Natural killer cell (primary cell): Measurements from ENCODE around the gene PCDHB13. TPM values are rescaled to one million over a fixed set of nuclear protein-coding genes. Genes with fewer than 3 reads are reported as not detected.
"Not testable (repeated sequence)": the region's sequence is repeated elsewhere in the genome, so short reads cannot be mapped to it uniquely, and the experiment has no call there.

Experiments used
- ATAC-seq, 3 donors: fragments of 150-1000 bp in 2 of 3; fragments of 200-7000 bp in 1 of 3; cut with Tn5 transposase; 1 replicate in 1 of 3; 2 replicates in 2 of 3; pipeline ENCODE4 v1.10.0; 2021; ENCODE audit warnings: mild to moderate bottlenecking in 2 of 3, moderate library complexity in 2 of 3
- DNase-seq, 2 donors: peaks; one replicate each; pipeline versions ENCODE4 v3.0.0 to v3.0.0-alpha.2; 2013 to 2021; ENCODE audit warnings: mixed read lengths in 1 of 2
- H3K27ac ChIP-seq: one replicate; pipeline ENCODE4 v1.5.1; 2013; ENCODE audit warnings: mild to moderate bottlenecking, low read length
- H3K27me3 ChIP-seq: one replicate; pipeline ENCODE4 v1.6.1; 2013; ENCODE audit warnings: low read length; ENCODE audit not compliant: control insufficient read depth, insufficient read depth
- H3K36me3 ChIP-seq: one replicate; pipeline ENCODE4 v1.6.1; 2013; ENCODE audit warnings: low read length; ENCODE audit not compliant: control insufficient read depth, insufficient read depth
- H3K4me1 ChIP-seq: one replicate; pipeline ENCODE4 v1.6.1; 2013; ENCODE audit warnings: low read length; ENCODE audit not compliant: control insufficient read depth, insufficient read depth
- H3K4me3 ChIP-seq: one replicate; pipeline ENCODE4 v1.5.1; 2013; ENCODE audit warnings: low read length
- H3K9me3 ChIP-seq: one replicate; pipeline ENCODE4 v1.6.1; 2013; ENCODE audit warnings: low read length; ENCODE audit not compliant: control insufficient read depth, insufficient read depth
- H3K27ac Mint-ChIP-seq, 2 donors: one replicate each; pipeline ENCODE4 v1.8.0; 2022; ENCODE audit warnings: mild to moderate bottlenecking in 2 of 2, mixed read lengths in 2 of 2, moderate library complexity in 1 of 2
- H3K27me3 Mint-ChIP-seq, 2 donors: one replicate each; pipeline ENCODE4 v1.8.0; 2022; ENCODE audit warnings: low read depth in 2 of 2, mixed read lengths in 2 of 2
- H3K36me3 Mint-ChIP-seq: one replicate; pipeline ENCODE4 v1.8.0; 2022; ENCODE audit warnings: mixed read lengths
- H3K4me1 Mint-ChIP-seq, 2 donors: one replicate each; pipeline ENCODE4 v1.8.0; 2022; ENCODE audit warnings: mixed read lengths in 2 of 2
- H3K4me3 Mint-ChIP-seq: one replicate; pipeline ENCODE4 v1.8.0; 2022; ENCODE audit warnings: mild to moderate bottlenecking, moderate library complexity, mixed read lengths
- H3K9me3 Mint-ChIP-seq, 2 donors: one replicate each; pipeline ENCODE4 v1.8.0; 2022; ENCODE audit warnings: mixed read lengths in 2 of 2
- WGBS: methylation state at CpG from one replicate; pipeline ENCODE4 v1.1.7; 2013; ENCODE audit warnings: missing lambda C conversion rate; ENCODE audit not compliant: insufficient coverage; 5-methylcytosine and 5-hydroxymethylcytosine counted together
- intact Hi-C: fragments of 100-400 bp; cut with micrococcal nuclease; formaldehyde crosslinking; loops from one replicate; pipeline ENCODE4 v1.14.2; 2022
- total RNA-seq, 4 donors: library from RNA; stranded (reverse); fragments of 120-200 nt in 1 of 4; gene quantifications; one replicate each; pipeline versions ENCODE4 v1.2.3 to v1.2.4, GENCODE V29; 2013 to 2022
- TF ChIP-seq, protein P1 (sequence below): fragments of 200-600 bp; IDR thresholded peaks from one replicate; pipeline ENCODE4 v1.8.0; 2022; ENCODE audit warnings: antibody characterized with exemption

The PCDHB13 gene
- total RNA-seq, 3 donors from 2014 or later (not counting 1 experiment from before 2014, with no cell fraction given): not detected

- H3K27ac Mint-ChIP-seq, H3K4me3 ChIP-seq, H3K4me1 Mint-ChIP-seq, H3K9me3 ChIP-seq, H3K36me3 ChIP-seq, H3K27me3 ChIP-seq, H3K36me3 Mint-ChIP-seq, DNase-seq, H3K4me1 ChIP-seq, H3K27ac ChIP-seq, H3K4me3 Mint-ChIP-seq, ATAC-seq, H3K9me3 Mint-ChIP-seq, intact Hi-C loops: not testable (repeated sequence)
- 44% methylated on average over 23 of the region's 39 CpGs for WGBS
- peaks cover 14 to 15% of the 10 kb centered on the region in 2 donors for H3K27me3 Mint-ChIP-seq
Measured at GRCh38 chr5:141179371-141179770, 34.3 kb upstream of the PCDHB13 start.

DNA sequence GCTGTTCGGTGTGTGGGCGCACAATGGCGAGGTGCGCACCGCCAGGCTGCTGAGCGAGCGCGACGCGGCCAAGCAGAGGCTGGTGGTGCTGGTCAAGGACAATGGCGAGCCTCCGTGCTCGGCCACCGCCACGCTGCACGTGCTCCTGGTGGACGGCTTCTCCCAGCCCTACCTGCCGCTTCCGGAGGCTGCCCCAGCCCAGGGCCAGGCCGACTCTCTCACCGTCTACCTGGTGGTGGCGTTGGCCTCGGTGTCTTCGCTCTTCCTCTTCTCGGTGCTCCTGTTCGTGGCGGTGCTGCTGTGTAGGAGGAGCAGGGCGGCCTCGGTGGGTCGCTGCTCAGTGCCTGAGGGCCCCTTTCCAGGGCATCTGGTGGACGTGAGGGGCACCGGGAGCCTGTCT, 33.8 kb upstream of the PCDHB13 start:
- H3K9me3 ChIP-seq, H3K36me3 ChIP-seq, H3K9me3 Mint-ChIP-seq, DNase-seq, ATAC-seq, intact Hi-C loops, H3K4me3 ChIP-seq, H3K4me3 Mint-ChIP-seq, H3K27me3 ChIP-seq, H3K27ac Mint-ChIP-seq, H3K4me1 Mint-ChIP-seq, H3K4me1 ChIP-seq, H3K27ac ChIP-seq: not testable (repeated sequence)
- peaks cover 19% of the 10 kb centered on the region in 2 donors for H3K27me3 Mint-ChIP-seq
- 42% methylated on average over 20 of the region's 32 CpGs for WGBS
- peaks cover 11% of the 10 kb centered on the region for H3K36me3 Mint-ChIP-seq

DNA sequence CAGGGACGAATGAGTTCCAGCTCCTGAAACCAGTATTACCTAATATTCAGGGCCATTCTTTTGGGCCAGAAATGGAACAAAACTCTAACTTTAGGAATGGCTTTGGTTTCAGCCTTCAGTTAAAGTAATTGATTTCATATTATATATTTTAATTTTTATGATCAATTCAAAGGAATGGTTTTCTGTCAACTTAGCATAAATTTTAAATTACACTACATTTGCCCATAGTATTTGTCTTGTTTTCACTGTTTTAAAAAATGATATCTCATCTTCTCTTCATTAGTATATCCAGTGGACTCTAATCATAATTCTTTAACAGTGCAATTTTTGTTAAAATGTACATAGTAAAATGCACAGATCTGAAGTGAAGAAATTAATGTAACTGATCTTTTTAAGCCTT, 33.4 kb upstream of the PCDHB13 start:
- 44% methylated on average over 1 of the region's 1 CpG for WGBS

DNA sequence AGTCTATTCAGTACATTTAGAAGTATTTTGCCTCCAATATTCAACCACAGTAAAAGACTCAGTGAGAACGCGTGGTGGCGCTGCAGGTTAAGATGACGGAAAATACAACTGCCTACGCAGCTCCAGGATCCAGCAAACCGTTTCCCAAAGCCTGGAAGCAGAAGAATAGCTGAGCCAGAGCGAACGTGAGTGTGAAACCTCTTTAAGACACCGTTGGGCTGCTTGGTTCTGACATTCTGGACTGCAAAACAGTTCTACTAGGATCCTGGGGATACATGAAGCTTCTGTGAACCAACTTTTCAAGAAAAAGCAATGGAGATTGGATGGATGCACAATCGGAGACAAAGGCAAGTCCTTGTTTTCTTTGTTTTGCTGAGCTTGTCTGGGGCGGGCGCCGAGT, 31.5 kb upstream of the PCDHB13 start, which contains the start of gene PCDHB16:
Gene PCDHB16, plus strand, starts transcription at position 140 of the 400 bp plus-strand sequence. Its CDS starts 173 bp downstream, at position 313.
- peak in 1 of 2 donors; percentile 11 for DNase-seq
- no peak for ATAC-seq
- Histone ChIP-seq H3K27ac (no peak within 1 kb of the TSS), H3K4me1 (no peaks in the 10 kb centered on the region), H3K9me3 (no peaks in the 10 kb centered on the region), H3K36me3 (no peaks in the 10 kb centered on the region), H3K27me3 (peaks cover 2% of the 10 kb centered on the region), H3K4me3 (no peak within 1 kb of the TSS)
- WGBS: 21% methylated on average over 13 of the region's 13 CpGs
- TF ChIP-seq, protein P1, sequence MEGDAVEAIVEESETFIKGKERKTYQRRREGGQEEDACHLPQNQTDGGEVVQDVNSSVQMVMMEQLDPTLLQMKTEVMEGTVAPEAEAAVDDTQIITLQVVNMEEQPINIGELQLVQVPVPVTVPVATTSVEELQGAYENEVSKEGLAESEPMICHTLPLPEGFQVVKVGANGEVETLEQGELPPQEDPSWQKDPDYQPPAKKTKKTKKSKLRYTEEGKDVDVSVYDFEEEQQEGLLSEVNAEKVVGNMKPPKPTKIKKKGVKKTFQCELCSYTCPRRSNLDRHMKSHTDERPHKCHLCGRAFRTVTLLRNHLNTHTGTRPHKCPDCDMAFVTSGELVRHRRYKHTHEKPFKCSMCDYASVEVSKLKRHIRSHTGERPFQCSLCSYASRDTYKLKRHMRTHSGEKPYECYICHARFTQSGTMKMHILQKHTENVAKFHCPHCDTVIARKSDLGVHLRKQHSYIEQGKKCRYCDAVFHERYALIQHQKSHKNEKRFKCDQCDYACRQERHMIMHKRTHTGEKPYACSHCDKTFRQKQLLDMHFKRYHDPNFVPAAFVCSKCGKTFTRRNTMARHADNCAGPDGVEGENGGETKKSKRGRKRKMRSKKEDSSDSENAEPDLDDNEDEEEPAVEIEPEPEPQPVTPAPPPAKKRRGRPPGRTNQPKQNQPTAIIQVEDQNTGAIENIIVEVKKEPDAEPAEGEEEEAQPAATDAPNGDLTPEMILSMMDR: no peak
- H3K27ac Mint-ChIP-seq: no peak within 1 kb of the TSS
- intact Hi-C loops: no loop called here
- H3K4me1 Mint-ChIP-seq: peaks cover 0 to 6% of the 10 kb centered on the region in 2 donors
- peaks cover 4 to 5% of the 10 kb centered on the region in 2 donors for H3K9me3 Mint-ChIP-seq
- peaks cover 26% of the 10 kb centered on the region for H3K36me3 Mint-ChIP-seq
- H3K27me3 Mint-ChIP-seq: peaks cover 29% of the 10 kb centered on the region in 2 donors
- no peak within 1 kb of the TSS for H3K4me3 Mint-ChIP-seq

More for the DNA sequence above, 33.4 kb upstream of the PCDHB13 start:
- no peak overlapping the region for H3K27ac Mint-ChIP-seq
- intact Hi-C loops: no loop called here
- H3K4me1 Mint-ChIP-seq: no peaks in the 10 kb centered on the region
- H3K27me3 ChIP-seq: no peaks in the 10 kb centered on the region
- no peaks in the 10 kb centered on the region for H3K9me3 ChIP-seq
- TF ChIP-seq, protein P1: no peak
- ATAC-seq (no peak), DNase-seq (no peak)
- H3K27ac ChIP-seq: no peak overlapping the region
- H3K27me3 Mint-ChIP-seq: peaks cover 23% of the 10 kb centered on the region in 2 donors
- no peaks in the 10 kb centered on the region for H3K36me3 ChIP-seq
- peaks cover 0 to 2% of the 10 kb centered on the region in 2 donors for H3K9me3 Mint-ChIP-seq
- H3K4me3 ChIP-seq: no peak overlapping the region
- peaks cover 16% of the 10 kb centered on the region for H3K36me3 Mint-ChIP-seq
- no peak overlapping the region for H3K4me3 Mint-ChIP-seq
- no peaks in the 10 kb centered on the region for H3K4me1 ChIP-seq

DNA sequence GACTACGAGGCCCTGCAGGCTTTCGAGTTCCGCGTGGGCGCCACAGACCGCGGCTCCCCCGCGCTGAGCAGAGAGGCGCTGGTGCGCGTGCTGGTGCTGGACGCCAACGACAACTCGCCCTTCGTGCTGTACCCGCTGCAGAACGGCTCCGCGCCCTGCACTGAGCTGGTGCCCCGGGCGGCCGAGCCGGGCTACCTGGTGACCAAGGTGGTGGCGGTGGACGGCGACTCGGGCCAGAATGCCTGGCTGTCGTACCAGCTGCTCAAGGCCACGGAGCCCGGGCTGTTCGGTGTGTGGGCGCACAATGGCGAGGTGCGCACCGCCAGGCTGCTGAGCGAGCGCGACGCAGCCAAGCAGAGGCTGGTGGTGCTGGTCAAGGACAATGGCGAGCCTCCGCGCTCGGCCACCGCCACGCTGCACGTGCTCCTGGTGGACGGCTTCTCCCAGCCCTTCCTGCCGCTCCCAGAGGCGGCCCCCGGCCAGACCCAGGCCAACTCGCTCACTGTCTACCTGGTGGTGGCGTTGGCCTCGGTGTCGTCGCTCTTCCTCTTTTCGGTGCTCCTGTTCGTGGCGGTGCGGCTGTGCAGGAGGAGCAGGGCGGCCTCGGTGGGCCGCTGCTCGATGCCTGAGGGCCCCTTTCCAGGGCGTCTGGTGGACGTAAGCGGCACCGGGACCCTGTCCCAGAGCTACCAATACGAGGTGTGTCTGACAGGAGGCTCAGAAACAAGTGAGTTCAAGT, 29.4 kb upstream of the PCDHB13 start:
- peaks cover 32% of the 10 kb centered on the region for H3K36me3 Mint-ChIP-seq
- ATAC-seq: not testable (repeated sequence)

More for the DNA sequence above, 29.4 kb upstream of the PCDHB13 start:
- H3K27ac ChIP-seq, H3K4me3 Mint-ChIP-seq, intact Hi-C loops, H3K4me3 ChIP-seq, H3K27ac Mint-ChIP-seq, H3K9me3 Mint-ChIP-seq, H3K36me3 ChIP-seq, DNase-seq, H3K4me1 Mint-ChIP-seq, H3K9me3 ChIP-seq, H3K27me3 ChIP-seq, H3K4me1 ChIP-seq: not testable (repeated sequence)
- WGBS: 37% methylated on average over 29 of the region's 69 CpGs
- peaks cover 37 to 43% of the 10 kb centered on the region in 2 donors for H3K27me3 Mint-ChIP-seq
